GM12878 (cell line): ENCODE measurements around the gene ANKRD60. TPM values are rescaled to one million over a fixed set of nuclear protein-coding genes. Genes with fewer than 3 reads are reported as not detected.

Source experiments
- ATAC-seq: fragments of 200-7000 bp; cut with Tn5 transposase; 3 replicates; pipeline ENCODE4 v1.9.1; 2020; ENCODE audit warnings: mild to moderate bottlenecking, moderate library complexity
- BruUV-seq: library from RNA; stranded (reverse); fragments of 400-500 nt; replicated peaks from 2 replicates; lab custom pipeline; 2021; lab: Mats Ljungman, UMichigan
- CTCF ChIA-PET: fragments of 300-600 bp; sonication (Branson Sonifier 250); formaldehyde crosslinking; extraction: SDS; loops from one replicate; lab custom pipeline; 2021; ENCODE audit warnings: inconsistent platforms; lab: Yijun Ruan, JAX
- POLR2A ChIA-PET: fragments of 350-600 bp; formaldehyde crosslinking; extraction: SDS; loops from one replicate; lab custom pipeline; 2021; ENCODE audit warnings: inconsistent platforms; lab: Charles Lee
- RAD21 ChIA-PET: fragments of 300-600 bp; sonication (Branson Sonifier 250); formaldehyde crosslinking; loops from one replicate; lab custom pipeline; 2023; ENCODE audit warnings: antibody characterized with exemption; ENCODE audit not compliant: unreplicated experiment; lab: Charles Lee
- SMC1A ChIA-PET: fragments of 300-600 bp; sonication (Branson Sonifier 250); formaldehyde crosslinking; loops from one replicate; lab custom pipeline; 2023; ENCODE audit not compliant: unreplicated experiment, uncharacterized antibody; lab: Charles Lee
- DNase-seq: peaks from one replicate; pipeline ENCODE4 v3.0.0-alpha.2; 2011; ENCODE audit warnings: low read depth, low spot score
- FAIRE-seq: peaks from 3 replicates; lab custom pipeline; 2011; peaks lifted over from hg19 to GRCh38; lab: Jason Lieb, UNC
- H2AFZ ChIP-seq: 2 replicates; pipeline ENCODE4 v1.6.0; 2011; ENCODE audit warnings: low read depth, low read length, control low read depth; ENCODE audit not compliant: control insufficient read depth
- H3K27ac ChIP-seq: 2 replicates; pipeline ENCODE4 v1.5.1; 2011; ENCODE audit warnings: control low read depth; ENCODE audit not compliant: control insufficient read depth, insufficient read depth
- H3K27me3 ChIP-seq, 2 experiments: replicated peaks in 1 of 2; 2 replicates each; pipeline versions ENCODE4 v1.6.0 to v1.6.1; 2011; ENCODE audit warnings: low read length in 1 of 2; ENCODE audit not compliant: control insufficient read depth in 2 of 2, insufficient read depth in 2 of 2
- H3K36me3 ChIP-seq, 2 experiments: 2 replicates each; pipeline ENCODE4 v1.5.1; 2011; ENCODE audit warnings: low read length in 1 of 2; ENCODE audit not compliant: control insufficient read depth in 2 of 2, insufficient read depth in 2 of 2
- H3K4me1 ChIP-seq: 2 replicates; pipeline ENCODE4 v1.6.1; 2011; ENCODE audit warnings: mild to moderate bottlenecking, low read length, moderate library complexity, mixed read lengths; ENCODE audit not compliant: control insufficient read depth, insufficient read depth
- H3K4me2 ChIP-seq: 2 replicates; pipeline ENCODE4 v1.6.0; 2011; ENCODE audit warnings: control low read depth; ENCODE audit not compliant: control insufficient read depth, insufficient read depth
- H3K4me3 ChIP-seq: fragments of 200-600 bp; sonication (generic); 2 replicates; pipeline ENCODE4 v1.5.1; 2016
- H3K79me2 ChIP-seq: 2 replicates; pipeline ENCODE4 v1.6.0; 2011; ENCODE audit warnings: low read length; ENCODE audit not compliant: control insufficient read depth, insufficient read depth
- H3K9ac ChIP-seq: 2 replicates; pipeline ENCODE4 v1.8.0; 2011; ENCODE audit warnings: low read length, control low read depth, mixed read lengths; ENCODE audit not compliant: control insufficient read depth, insufficient read depth
- H3K9me3 ChIP-seq: replicated peaks from 3 replicates; pipeline ENCODE4 v1.5.1; 2011; ENCODE audit warnings: mild to moderate bottlenecking, low read length; ENCODE audit not compliant: control insufficient read depth, insufficient read depth
- H4K20me1 ChIP-seq: 2 replicates; pipeline ENCODE4 v1.6.0; 2011; ENCODE audit not compliant: control insufficient read depth, insufficient read depth
- BCL11A ChIP-seq: IDR thresholded peaks from 2 replicates; pipeline ENCODE4 v1.6.1; 2011; ENCODE audit warnings: low read depth, low read length
- EED ChIP-seq: sonication (generic); IDR thresholded peaks from 2 replicates; pipeline ENCODE4 v1.6.1; 2016; ENCODE audit warnings: antibody characterized with exemption, low read depth
- JUNB ChIP-seq: IDR thresholded peaks from 2 replicates; pipeline ENCODE4 v1.6.1; 2016; ENCODE audit warnings: antibody characterized with exemption, mild to moderate bottlenecking
- MEF2B ChIP-seq: fragments of 450-650 bp; IDR thresholded peaks from 2 replicates; pipeline ENCODE4 v1.6.1; 2018; ENCODE audit warnings: mild to moderate bottlenecking, moderate library complexity; ENCODE audit not compliant: partially characterized antibody, poor library complexity, severe bottlenecking
- MTA2 ChIP-seq: fragments of 450-650 bp; IDR thresholded peaks from 2 replicates; pipeline ENCODE4 v1.6.1; 2016; ENCODE audit warnings: low read depth, mild to moderate bottlenecking, moderate library complexity
- NFYB ChIP-seq: IDR thresholded peaks from 2 replicates; pipeline ENCODE4 v1.6.1; 2011; ENCODE audit warnings: low read depth, mild to moderate bottlenecking, low read length, improper control_type of control experiment, moderate library complexity; ENCODE audit not compliant: insufficient read depth
- SIX5 ChIP-seq: IDR thresholded peaks from 2 replicates; pipeline ENCODE4 v1.6.1; 2011; ENCODE audit warnings: mild to moderate bottlenecking, low read depth, low read length, moderate library complexity; ENCODE audit not compliant: severe bottlenecking
- SMAD1 ChIP-seq: fragments of 450-650 bp; IDR thresholded peaks from 2 replicates; pipeline ENCODE4 v1.6.1; 2018; ENCODE audit warnings: mild to moderate bottlenecking, low read depth; ENCODE audit not compliant: partially characterized antibody
- WRNIP1 ChIP-seq: IDR thresholded peaks from 2 replicates; pipeline ENCODE4 v1.6.1; 2011; ENCODE audit warnings: low read depth, low read length, improper control_type of control experiment, borderline replicate concordance
- WGBS: methylation state at CpG from one replicate; pipeline ENCODE4 v1.1.6; 2016; ENCODE audit warnings: low lambda C conversion rate; ENCODE audit not compliant: insufficient replicate concordance, insufficient coverage; ENCODE audit errors: missing lambda C conversion rate; 5-methylcytosine and 5-hydroxymethylcytosine counted together
- in situ Hi-C: fragments of 300-500 bp; cut with MboI; formaldehyde crosslinking; loops from 9 replicates; pipeline ENCODE4 v1.14.3; 2018; ENCODE audit warnings: mixed read lengths
- intact Hi-C: fragments of 100-400 bp; cut with micrococcal nuclease; formaldehyde crosslinking; loops from one replicate; pipeline ENCODE4 v1.14.2; 2022; ENCODE audit not compliant: unreplicated experiment
- polyA plus RNA-seq, 11 experiments: library from polyadenylated mRNA; depleted of rRNA in 4 of 11; unstranded in 6 of 11; stranded (reverse) in 5 of 11; fragments of >200 nt; fragmentation: Nextera tagmentation in 4 of 11; fragmentation: Illumina TruSeq in 1 of 11; extraction: Ambion mirVana in 4 of 11; extraction: Trizol in 1 of 11; gene quantifications; 1 replicate in 1 of 11; 2 replicates in 10 of 11; pipeline versions ENCODE4 v1.2.1 to v1.2.3, GENCODE V29; 2011 to 2016; ENCODE audit warnings: inconsistent platforms in 2 of 11, missing spikeins in 2 of 11, low read depth in 1 of 11
- total RNA-seq, 4 experiments: library from RNA; depleted of rRNA in 3 of 4; stranded (reverse); fragments of >200 nt in 3 of 4; fragmentation: Illumina TruSeq in 1 of 4; extraction: Trizol in 1 of 4; gene quantifications; 2 replicates each; pipeline versions ENCODE4 v1.2.1 to v1.2.3, GENCODE V29; 2013 to 2021
- TF ChIP-seq, protein P1 (sequence below): fragments of 450-650 bp; IDR thresholded peaks from 2 replicates; pipeline ENCODE4 v1.6.1; 2016; ENCODE audit warnings: mild to moderate bottlenecking
- TF ChIP-seq, protein P2 (sequence below): fragments of 450-650 bp; IDR thresholded peaks from 2 replicates; pipeline ENCODE4 v1.6.1; 2017; ENCODE audit warnings: antibody characterized with exemption, mild to moderate bottlenecking, moderate library complexity
- TF ChIP-seq, protein P3 (sequence below): fragments of 450-650 bp; formaldehyde crosslinking; IDR thresholded peaks from 2 replicates; pipeline ENCODE4 v1.5.0; 2022; ENCODE audit warnings: mild to moderate bottlenecking, missing genetic modification characterization

ANKRD60 gene
- total and polyA plus RNA-seq, 10 of the 15 experiments (the other 5 are each of a cell fraction or from before 2014, with no cell fraction given): not detected

DNA sequence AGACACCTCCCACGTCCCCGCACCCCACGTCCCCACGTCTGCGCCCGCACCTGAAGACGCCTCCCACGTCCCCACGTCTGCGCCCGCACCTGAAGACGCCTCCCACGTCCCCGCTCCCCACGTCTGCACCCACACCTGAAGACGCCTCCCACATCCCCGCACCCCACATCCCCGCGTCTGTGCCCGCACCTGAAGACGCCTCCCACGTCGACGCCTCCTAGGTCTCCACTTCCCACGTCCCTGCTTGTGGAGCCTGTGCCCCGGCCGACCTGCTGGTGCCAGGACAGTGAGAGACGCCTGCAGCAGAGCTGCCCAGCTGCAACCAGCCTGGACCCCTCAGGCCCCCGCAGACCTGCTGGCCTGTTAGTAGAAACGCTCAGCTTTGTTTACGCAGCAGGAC is 22.6 kb downstream of the ANKRD60 start:
- Histone ChIP-seq H3K27me3 (peaks cover 0 to 1% of the 10 kb centered on the region in 2 experiments; a peak in 2 of 4 replicates), H3K9me3 (no peaks in the 10 kb centered on the region; the same call in 2 of the 3 replicates), H2AFZ (no peak overlapping the region), H3K79me2 (no peaks in the 10 kb centered on the region), H4K20me1 (no peaks in the 10 kb centered on the region), H3K4me2 (no peak overlapping the region), H3K4me1 (no peaks in the 10 kb centered on the region), H3K36me3 (no peaks in the 10 kb centered on the region), H3K27ac (no peak overlapping the region), H3K4me3 (no peak overlapping the region), H3K9ac (no peak overlapping the region)
- in situ Hi-C loops: loop anchor here (10.0 kb wide), 1 partner anchor 821 kb away; no protein-coding TSS in a partner anchor
- no peak for DNase-seq
- intact Hi-C loops: no loop called here
- ATAC-seq: no peak
- BruUV-seq: no TSS peak
- ChIA-PET SMC1A (interaction anchor here (0.8 kb wide), 1 partner anchor 28 kb away, joined by 4 read pairs; no protein-coding TSS in a partner anchor), POLR2A (no interaction called here), RAD21 (no interaction called here), CTCF (interaction anchor here (0.8 kb wide), 1 partner anchor 26 kb away, joined by 3 read pairs; no protein-coding TSS in a partner anchor)
- FAIRE-seq: no peak
- 86% methylated on average over 31 of the region's 31 CpGs for WGBS
- TF ChIP-seq, protein P1, sequence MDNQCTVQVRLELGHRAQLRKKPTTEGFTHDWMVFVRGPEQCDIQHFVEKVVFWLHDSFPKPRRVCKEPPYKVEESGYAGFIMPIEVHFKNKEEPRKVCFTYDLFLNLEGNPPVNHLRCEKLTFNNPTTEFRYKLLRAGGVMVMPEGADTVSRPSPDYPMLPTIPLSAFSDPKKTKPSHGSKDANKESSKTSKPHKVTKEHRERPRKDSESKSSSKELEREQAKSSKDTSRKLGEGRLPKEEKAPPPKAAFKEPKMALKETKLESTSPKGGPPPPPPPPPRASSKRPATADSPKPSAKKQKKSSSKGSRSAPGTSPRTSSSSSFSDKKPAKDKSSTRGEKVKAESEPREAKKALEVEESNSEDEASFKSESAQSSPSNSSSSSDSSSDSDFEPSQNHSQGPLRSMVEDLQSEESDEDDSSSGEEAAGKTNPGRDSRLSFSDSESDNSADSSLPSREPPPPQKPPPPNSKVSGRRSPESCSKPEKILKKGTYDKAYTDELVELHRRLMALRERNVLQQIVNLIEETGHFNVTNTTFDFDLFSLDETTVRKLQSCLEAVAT: no peak
- TF ChIP-seq MEF2B: no peak
- no peak for TF ChIP-seq SMAD1
- TF ChIP-seq MTA2: no peak
- no peak for TF ChIP-seq WRNIP1
- no peak for TF ChIP-seq EED
- TF ChIP-seq BCL11A: no peak
- no peak for TF ChIP-seq SIX5
- TF ChIP-seq NFYB: no peak
- TF ChIP-seq, protein P2, sequence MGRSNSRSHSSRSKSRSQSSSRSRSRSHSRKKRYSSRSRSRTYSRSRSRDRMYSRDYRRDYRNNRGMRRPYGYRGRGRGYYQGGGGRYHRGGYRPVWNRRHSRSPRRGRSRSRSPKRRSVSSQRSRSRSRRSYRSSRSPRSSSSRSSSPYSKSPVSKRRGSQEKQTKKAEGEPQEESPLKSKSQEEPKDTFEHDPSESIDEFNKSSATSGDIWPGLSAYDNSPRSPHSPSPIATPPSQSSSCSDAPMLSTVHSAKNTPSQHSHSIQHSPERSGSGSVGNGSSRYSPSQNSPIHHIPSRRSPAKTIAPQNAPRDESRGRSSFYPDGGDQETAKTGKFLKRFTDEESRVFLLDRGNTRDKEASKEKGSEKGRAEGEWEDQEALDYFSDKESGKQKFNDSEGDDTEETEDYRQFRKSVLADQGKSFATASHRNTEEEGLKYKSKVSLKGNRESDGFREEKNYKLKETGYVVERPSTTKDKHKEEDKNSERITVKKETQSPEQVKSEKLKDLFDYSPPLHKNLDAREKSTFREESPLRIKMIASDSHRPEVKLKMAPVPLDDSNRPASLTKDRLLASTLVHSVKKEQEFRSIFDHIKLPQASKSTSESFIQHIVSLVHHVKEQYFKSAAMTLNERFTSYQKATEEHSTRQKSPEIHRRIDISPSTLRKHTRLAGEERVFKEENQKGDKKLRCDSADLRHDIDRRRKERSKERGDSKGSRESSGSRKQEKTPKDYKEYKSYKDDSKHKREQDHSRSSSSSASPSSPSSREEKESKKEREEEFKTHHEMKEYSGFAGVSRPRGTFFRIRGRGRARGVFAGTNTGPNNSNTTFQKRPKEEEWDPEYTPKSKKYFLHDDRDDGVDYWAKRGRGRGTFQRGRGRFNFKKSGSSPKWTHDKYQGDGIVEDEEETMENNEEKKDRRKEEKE: no peak
- TF ChIP-seq JUNB: no peak
- TF ChIP-seq, protein P3, sequence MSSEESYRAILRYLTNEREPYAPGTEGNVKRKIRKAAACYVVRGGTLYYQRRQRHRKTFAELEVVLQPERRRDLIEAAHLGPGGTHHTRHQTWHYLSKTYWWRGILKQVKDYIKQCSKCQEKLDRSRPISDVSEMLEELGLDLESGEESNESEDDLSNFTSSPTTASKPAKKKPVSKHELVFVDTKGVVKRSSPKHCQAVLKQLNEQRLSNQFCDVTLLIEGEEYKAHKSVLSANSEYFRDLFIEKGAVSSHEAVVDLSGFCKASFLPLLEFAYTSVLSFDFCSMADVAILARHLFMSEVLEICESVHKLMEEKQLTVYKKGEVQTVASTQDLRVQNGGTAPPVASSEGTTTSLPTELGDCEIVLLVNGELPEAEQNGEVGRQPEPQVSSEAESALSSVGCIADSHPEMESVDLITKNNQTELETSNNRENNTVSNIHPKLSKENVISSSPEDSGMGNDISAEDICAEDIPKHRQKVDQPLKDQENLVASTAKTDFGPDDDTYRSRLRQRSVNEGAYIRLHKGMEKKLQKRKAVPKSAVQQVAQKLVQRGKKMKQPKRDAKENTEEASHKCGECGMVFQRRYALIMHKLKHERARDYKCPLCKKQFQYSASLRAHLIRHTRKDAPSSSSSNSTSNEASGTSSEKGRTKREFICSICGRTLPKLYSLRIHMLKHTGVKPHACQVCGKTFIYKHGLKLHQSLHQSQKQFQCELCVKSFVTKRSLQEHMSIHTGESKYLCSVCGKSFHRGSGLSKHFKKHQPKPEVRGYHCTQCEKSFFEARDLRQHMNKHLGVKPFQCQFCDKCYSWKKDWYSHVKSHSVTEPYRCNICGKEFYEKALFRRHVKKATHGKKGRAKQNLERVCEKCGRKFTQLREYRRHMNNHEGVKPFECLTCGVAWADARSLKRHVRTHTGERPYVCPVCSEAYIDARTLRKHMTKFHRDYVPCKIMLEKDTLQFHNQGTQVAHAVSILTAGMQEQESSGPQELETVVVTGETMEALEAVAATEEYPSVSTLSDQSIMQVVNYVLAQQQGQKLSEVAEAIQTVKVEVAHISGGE: no peak
